ENCODE results near the gene RENBP. TPM values are rescaled to one million over a fixed set of nuclear protein-coding genes. Genes with fewer than 3 reads are reported as not detected.

RENBP gene
- total RNA-seq, 1 experiment from 2014 or later: 0.23 TPM

GRCh38 chrX:153968754-153969124 lies 24.3 kb upstream of the RENBP start:
- no peaks in the 10 kb centered on the region for H3K9me3 Mint-ChIP-seq (ENCODE audit: unreplicated experiment)
- CTCF ChIA-PET: interaction anchor here (0.5 to 5.2 kb wide), 7 partner anchors 17 to 794 kb away, joined by 3 to 50 read pairs (median 3); partner anchors contain the start of gene RENBP
- H3K4me3 Mint-ChIP-seq (ENCODE audit: unreplicated experiment): peak overlapping the region; percentile 95
- peaks cover 15% of the 10 kb centered on the region for H3K36me3 Mint-ChIP-seq (ENCODE audit: insufficient read depth, unreplicated experiment)
- TF ChIP-seq, protein P1, sequence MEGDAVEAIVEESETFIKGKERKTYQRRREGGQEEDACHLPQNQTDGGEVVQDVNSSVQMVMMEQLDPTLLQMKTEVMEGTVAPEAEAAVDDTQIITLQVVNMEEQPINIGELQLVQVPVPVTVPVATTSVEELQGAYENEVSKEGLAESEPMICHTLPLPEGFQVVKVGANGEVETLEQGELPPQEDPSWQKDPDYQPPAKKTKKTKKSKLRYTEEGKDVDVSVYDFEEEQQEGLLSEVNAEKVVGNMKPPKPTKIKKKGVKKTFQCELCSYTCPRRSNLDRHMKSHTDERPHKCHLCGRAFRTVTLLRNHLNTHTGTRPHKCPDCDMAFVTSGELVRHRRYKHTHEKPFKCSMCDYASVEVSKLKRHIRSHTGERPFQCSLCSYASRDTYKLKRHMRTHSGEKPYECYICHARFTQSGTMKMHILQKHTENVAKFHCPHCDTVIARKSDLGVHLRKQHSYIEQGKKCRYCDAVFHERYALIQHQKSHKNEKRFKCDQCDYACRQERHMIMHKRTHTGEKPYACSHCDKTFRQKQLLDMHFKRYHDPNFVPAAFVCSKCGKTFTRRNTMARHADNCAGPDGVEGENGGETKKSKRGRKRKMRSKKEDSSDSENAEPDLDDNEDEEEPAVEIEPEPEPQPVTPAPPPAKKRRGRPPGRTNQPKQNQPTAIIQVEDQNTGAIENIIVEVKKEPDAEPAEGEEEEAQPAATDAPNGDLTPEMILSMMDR (IDR thresholded peaks at IDR 0.05; ENCODE audit: unreplicated experiment): no peak
- no peak overlapping the region for H3K27ac Mint-ChIP-seq (ENCODE audit: low read depth, unreplicated experiment)
- no peak for DNase-seq (ENCODE audit: unreplicated experiment)
- H3K27me3 Mint-ChIP-seq (ENCODE audit: insufficient read depth, unreplicated experiment): no peaks in the 10 kb centered on the region
- intact Hi-C loops (cut with micrococcal nuclease): no loop called here
- H3K4me1 Mint-ChIP-seq (ENCODE audit: insufficient read depth, unreplicated experiment): peaks cover 22% of the 10 kb centered on the region
- POLR2A ChIA-PET: interaction anchor here (0.7 to 1.5 kb wide), 5 partner anchors 20 to 410 kb away, joined by 3 to 6 read pairs (median 4); partner anchors contain the start of gene EMD
- no TSS peak for BruUV-seq (replicated peaks)

- ChIA-PET POLR2A (interaction anchor here (0.6 to 1.5 kb wide), 4 partner anchors 23 to 81 kb away, joined by 3 to 5 read pairs (median 4); no protein-coding TSS in a partner anchor), CTCF (interaction anchor here (0.6 to 5.2 kb wide), 6 partner anchors 16 to 1012 kb away, joined by 3 to 50 read pairs (median 4); partner anchors contain the start of gene RENBP)
- Mint-ChIP-seq H3K4me1 (ENCODE audit: insufficient read depth, unreplicated experiment) (peaks cover 21% of the 10 kb centered on the region), H3K4me3 (ENCODE audit: unreplicated experiment) (peak overlapping the region; percentile 5), H3K27me3 (ENCODE audit: insufficient read depth, unreplicated experiment) (no peaks in the 10 kb centered on the region), H3K9me3 (ENCODE audit: unreplicated experiment) (no peaks in the 10 kb centered on the region), H3K36me3 (ENCODE audit: insufficient read depth, unreplicated experiment) (peaks cover 17% of the 10 kb centered on the region), H3K27ac (ENCODE audit: low read depth, unreplicated experiment) (no peak overlapping the region)
- BruUV-seq (replicated peaks): no TSS peak
- TF ChIP-seq, protein P1 (IDR thresholded peaks at IDR 0.05; ENCODE audit: unreplicated experiment): no peak
- intact Hi-C loops (cut with micrococcal nuclease): no loop called here
- DNase-seq (ENCODE audit: unreplicated experiment): no peak
Measured at GRCh38 chrX:153968255-153968654, 23.8 kb upstream of the RENBP start.

DNA sequence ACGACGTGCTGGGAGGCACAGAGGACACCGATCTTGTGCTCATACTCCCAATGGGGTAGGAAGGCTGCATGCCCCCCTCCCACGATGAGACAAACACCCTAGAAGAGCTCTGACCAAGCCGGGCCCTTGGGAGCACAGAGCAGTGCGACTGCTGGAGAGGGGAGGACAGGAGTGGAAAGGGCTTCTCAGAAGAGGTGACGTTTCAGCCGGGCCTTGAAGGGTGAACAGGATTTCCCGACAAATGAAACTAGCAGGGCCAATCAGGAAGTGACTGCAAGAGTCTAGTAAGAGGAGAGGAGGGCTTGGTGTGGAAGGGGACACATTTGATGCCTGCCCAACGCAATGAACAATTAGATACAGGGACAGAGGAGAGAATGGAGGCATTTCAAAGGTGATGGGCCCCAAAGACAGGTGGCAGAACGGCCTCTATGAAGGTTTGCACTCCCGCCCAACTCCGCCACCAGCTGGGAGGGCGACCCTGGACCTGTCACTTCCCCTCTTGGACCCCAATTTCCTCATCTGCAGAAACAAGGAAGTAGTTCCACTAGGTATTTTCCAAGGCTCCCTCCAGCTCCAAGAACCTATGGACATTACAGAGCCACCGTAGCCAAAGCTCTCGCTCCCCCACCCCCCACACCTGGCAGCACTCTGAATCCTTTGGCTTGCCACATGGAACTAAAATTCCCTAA lies 23.2 kb upstream of the RENBP start:
- Mint-ChIP-seq H3K27ac (ENCODE audit: low read depth, unreplicated experiment) (no peak overlapping the region), H3K36me3 (ENCODE audit: insufficient read depth, unreplicated experiment) (peaks cover 19% of the 10 kb centered on the region), H3K27me3 (ENCODE audit: insufficient read depth, unreplicated experiment) (no peaks in the 10 kb centered on the region), H3K4me1 (ENCODE audit: insufficient read depth, unreplicated experiment) (peaks cover 19% of the 10 kb centered on the region), H3K4me3 (ENCODE audit: unreplicated experiment) (peak overlapping the region; percentile 5), H3K9me3 (ENCODE audit: unreplicated experiment) (no peaks in the 10 kb centered on the region)
- CTCF ChIA-PET: interaction anchor here (0.6 to 5.2 kb wide), 9 partner anchors 10 to 1013 kb away, joined by 3 to 50 read pairs (median 3); partner anchors contain the start of gene RENBP
- TF ChIP-seq, protein P1 (IDR thresholded peaks at IDR 0.05; ENCODE audit: unreplicated experiment): no peak
- no peak for DNase-seq (ENCODE audit: unreplicated experiment)
- intact Hi-C loops (cut with micrococcal nuclease): no loop called here
- POLR2A ChIA-PET: interaction anchor here (0.6 to 1.5 kb wide), 4 partner anchors 23 to 82 kb away, joined by 3 to 5 read pairs (median 4); no protein-coding TSS in a partner anchor
- no TSS peak for BruUV-seq (replicated peaks)

- CTCF ChIA-PET: interaction anchor here (1.0 to 5.2 kb wide), 6 partner anchors 10 to 636 kb away, joined by 3 to 50 read pairs (median 4); partner anchors contain the start of gene RENBP
Measured at GRCh38 chrX:153966841-153967535, 22.5 kb upstream of the RENBP start.

More at GRCh38 chrX:153966841-153967535, 22.5 kb upstream of the RENBP start:
- Mint-ChIP-seq H3K4me1 (ENCODE audit: insufficient read depth, unreplicated experiment) (peaks cover 19% of the 10 kb centered on the region), H3K9me3 (ENCODE audit: unreplicated experiment) (no peaks in the 10 kb centered on the region), H3K27me3 (ENCODE audit: insufficient read depth, unreplicated experiment) (no peaks in the 10 kb centered on the region), H3K27ac (ENCODE audit: low read depth, unreplicated experiment) (no peak overlapping the region), H3K4me3 (ENCODE audit: unreplicated experiment) (no peak overlapping the region), H3K36me3 (ENCODE audit: insufficient read depth, unreplicated experiment) (peaks cover 20% of the 10 kb centered on the region)
- BruUV-seq (replicated peaks): no TSS peak
- DNase-seq (ENCODE audit: unreplicated experiment): no peak
- intact Hi-C loops (cut with micrococcal nuclease): no loop called here
- POLR2A ChIA-PET: interaction anchor here (0.7 kb wide), 1 partner anchor 173 kb away, joined by 3 read pairs; the partner anchor contains the start of genes IDH3G and SSR4
- TF ChIP-seq, protein P1 (IDR thresholded peaks at IDR 0.05; ENCODE audit: unreplicated experiment): no peak
